Activated CD8-positive, alpha-beta memory T cell treated with anti-CD3 and anti-CD28 coated beads, Interleukin-2, amount 50 U/mL, for 24 hours (primary cell): ENCODE results near the gene CYP2C18.
"Not testable (repeated sequence)": the region's sequence is repeated elsewhere in the genome, so short reads cannot be mapped to it uniquely, and the experiment has no call there.

Experiments
- DNase-seq: peaks from one replicate; pipeline ENCODE4 v3.0.0-alpha.2; 2020; ENCODE audit errors: extremely low read depth

Gene CYP2C18

GRCh38 chr10:94747137-94747536, 63.6 kb downstream of the CYP2C18 start:
- DNase-seq = no peak

GRCh38 chr10:94747838-94748237, 64.3 kb downstream of the CYP2C18 start:
- DNase-seq = no peak

- DNase-seq = no peak
Observed at GRCh38 chr10:94757916-94758315, 74.4 kb downstream of the CYP2C18 start.

GRCh38 chr10:94760586-94761178, 77.2 kb downstream of the CYP2C18 start:
- DNase-seq = no peak

- no peak for DNase-seq
Observed at GRCh38 chr10:94762393-94762792, 78.9 kb downstream of the CYP2C18 start, which contains the start of gene CYP2C19. CYP2C19 (plus strand) TSS chr10:94762681; CDS start chr10:94762706, 25 bp downstream.

GRCh38 chr10:94775425-94775824, 91.9 kb downstream of the CYP2C18 start:
- not testable (repeated sequence) for DNase-seq

GRCh38 chr10:94777886-94778458, 94.4 kb downstream of the CYP2C18 start:
- DNase-seq = no peak

- no peak for DNase-seq
Observed at GRCh38 chr10:94780844-94781243, 97.3 kb downstream of the CYP2C18 start.

GRCh38 chr10:94784256-94784655, 100.7 kb downstream of the CYP2C18 start:
- DNase-seq = no peak

- no peak for DNase-seq
Observed at GRCh38 chr10:94785211-94785610, 101.7 kb downstream of the CYP2C18 start.
